ENCODE data around the gene C3orf80.

DNA sequence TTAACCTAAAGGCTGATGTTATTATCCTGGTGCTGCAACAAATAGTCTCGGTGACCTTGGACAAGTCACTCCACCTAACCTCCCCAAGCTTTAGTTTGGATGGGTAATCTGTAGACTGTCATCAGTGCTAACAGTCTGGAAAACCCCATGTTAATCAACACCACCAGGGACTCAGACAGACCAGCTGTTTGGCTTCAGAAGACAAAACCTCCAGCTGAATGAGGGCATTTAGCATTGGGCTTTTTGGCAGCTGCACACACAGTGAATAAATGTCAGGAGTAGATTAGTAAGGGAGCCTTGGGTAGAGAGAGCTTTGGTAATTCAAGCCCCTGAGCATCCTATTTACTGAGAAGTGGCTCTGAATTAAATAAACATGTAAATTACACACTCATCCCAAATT, 24.9 kb upstream of the C3orf80 start:
- TF ChIP-seq TAF1 (IDR thresholded peaks at IDR 0.05; ENCODE audit: low read depth), result no peak
- TF ChIP-seq POLR2AphosphoS5 (IDR thresholded peaks at IDR 0.05), result no peak
- TF ChIP-seq, protein P1, sequence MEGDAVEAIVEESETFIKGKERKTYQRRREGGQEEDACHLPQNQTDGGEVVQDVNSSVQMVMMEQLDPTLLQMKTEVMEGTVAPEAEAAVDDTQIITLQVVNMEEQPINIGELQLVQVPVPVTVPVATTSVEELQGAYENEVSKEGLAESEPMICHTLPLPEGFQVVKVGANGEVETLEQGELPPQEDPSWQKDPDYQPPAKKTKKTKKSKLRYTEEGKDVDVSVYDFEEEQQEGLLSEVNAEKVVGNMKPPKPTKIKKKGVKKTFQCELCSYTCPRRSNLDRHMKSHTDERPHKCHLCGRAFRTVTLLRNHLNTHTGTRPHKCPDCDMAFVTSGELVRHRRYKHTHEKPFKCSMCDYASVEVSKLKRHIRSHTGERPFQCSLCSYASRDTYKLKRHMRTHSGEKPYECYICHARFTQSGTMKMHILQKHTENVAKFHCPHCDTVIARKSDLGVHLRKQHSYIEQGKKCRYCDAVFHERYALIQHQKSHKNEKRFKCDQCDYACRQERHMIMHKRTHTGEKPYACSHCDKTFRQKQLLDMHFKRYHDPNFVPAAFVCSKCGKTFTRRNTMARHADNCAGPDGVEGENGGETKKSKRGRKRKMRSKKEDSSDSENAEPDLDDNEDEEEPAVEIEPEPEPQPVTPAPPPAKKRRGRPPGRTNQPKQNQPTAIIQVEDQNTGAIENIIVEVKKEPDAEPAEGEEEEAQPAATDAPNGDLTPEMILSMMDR (IDR thresholded peaks at IDR 0.05; ENCODE audit: poor library complexity, severe bottlenecking), result no peak
- TF ChIP-seq SMC3 (conservative IDR thresholded peaks at IDR 0.05; ENCODE audit: poor library complexity), result no peak
- TF ChIP-seq MXI1 (conservative IDR thresholded peaks at IDR 0.05; ENCODE audit: poor library complexity, severe bottlenecking), result no peak
- no peak for TF ChIP-seq RAD21 (conservative IDR thresholded peaks at IDR 0.05)
- TF ChIP-seq EZH2 (IDR thresholded peaks at IDR 0.05; ENCODE audit: borderline replicate concordance, insufficient read depth, low read length, poor library complexity, severe bottlenecking), result no peak

Data from neural cell (in vitro differentiated cells).